GM19455 (cell line): ENCODE measurements around the gene GUCA1A.

Source experiments
- ATAC-seq: cut with Tn5 transposase; IDR thresholded peaks from one replicate; pipeline ENCODE4 v1.9.1; 2021; ENCODE audit not compliant: unreplicated experiment

The GUCA1A gene

DNA sequence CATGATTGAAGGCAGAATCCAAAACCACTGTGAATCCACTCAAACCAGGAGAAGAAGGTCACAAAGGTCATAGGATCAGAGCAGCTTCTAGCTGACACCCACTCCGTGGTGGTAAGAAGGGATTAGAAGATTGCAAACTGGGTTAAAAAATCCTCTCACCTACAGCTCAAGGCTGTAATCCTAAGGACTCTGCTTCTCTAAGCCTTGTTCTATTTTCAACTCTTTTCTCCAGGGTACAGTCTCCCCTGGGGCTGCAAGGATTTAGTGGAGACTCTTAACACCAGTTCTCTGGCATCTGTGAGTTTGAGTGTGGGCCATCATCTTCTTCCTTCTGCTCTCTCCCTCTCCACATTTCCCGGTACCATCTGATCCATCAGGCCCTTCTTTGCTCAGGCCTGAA, at the start of gene GUCA1A:
Gene GUCA1A (plus strand): TSS at position 264 of the 400 bp plus-strand sequence. CDS start 250 bp downstream, outside the sequence.
- ATAC-seq: no peak

- no peak for ATAC-seq
These were observed 49.6 kb upstream of the GUCA1A start for GRCh38 chr6:42123379-42124103.

DNA sequence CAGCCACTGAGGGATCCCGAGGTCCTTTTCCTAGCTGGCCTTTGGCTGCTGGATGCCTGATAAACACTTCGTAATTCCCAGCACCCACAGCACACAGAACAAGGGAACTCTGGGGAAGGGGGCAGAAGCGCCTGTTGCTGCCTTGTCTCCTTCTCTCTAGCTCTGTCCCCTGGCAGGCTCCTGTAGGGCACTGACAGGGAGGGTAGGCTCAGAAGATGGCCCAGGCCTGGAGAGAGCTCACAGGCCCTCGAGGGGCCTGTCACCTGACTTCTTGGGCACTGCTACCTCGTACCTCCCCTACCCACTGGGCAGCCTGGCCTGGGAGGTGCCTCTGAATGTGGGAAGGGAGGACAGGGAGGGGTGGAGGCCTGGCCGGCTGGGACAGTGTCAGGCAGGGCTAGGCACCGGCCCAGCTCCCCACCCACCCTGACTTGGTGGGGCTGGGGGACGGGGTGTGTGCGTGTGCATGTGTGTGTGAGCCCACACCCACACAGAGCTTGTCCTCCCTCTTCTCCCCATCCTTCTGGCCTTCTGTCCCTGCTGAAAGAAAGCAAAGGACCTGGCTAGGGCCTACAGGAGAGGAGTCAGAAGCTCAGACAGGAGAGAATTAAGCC, 48.8 kb upstream of the GUCA1A start:
- ATAC-seq: no peak

DNA sequence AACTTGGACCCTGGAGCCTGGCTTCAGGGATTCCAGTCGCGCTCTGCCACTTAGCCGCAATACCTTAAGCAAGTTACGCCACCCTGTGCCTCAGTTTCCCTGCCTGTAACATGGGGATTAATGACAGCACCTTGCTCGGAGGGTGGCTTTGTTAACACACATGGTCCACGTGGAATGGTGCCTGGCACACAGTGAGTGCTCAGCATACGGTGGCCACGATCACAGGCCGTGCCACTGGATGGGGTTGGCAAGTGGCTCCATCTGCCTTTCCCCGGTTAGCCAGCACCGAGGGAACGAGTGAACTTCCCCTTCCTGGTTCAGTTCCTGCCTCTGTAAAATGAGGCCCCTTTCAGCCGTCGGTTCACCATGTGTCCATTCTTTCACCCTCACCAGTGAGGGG, 47.9 kb upstream of the GUCA1A start:
- no peak for ATAC-seq

- no peak for ATAC-seq
These were observed 47.5 kb upstream of the GUCA1A start for GRCh38 chr6:42125663-42126062.

GRCh38 chr6:42128460-42129359, 44.5 kb upstream of the GUCA1A start:
- no peak for ATAC-seq

DNA sequence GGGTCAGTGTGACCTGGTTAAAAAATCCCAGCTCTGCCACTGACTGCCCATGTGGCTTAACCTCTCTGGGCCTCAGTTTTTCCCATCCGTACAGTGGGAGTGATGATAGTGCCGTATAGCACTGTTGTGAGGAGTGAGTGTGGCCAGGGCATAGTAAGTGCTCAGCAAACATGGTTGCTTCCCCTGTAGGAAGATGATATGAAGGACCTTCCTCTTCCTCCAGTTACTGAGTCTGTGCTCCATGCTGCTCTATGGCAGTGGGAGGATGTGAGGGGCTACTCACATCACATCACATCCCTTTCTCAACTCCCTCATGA, 43.8 kb upstream of the GUCA1A start:
- no peak for ATAC-seq

DNA sequence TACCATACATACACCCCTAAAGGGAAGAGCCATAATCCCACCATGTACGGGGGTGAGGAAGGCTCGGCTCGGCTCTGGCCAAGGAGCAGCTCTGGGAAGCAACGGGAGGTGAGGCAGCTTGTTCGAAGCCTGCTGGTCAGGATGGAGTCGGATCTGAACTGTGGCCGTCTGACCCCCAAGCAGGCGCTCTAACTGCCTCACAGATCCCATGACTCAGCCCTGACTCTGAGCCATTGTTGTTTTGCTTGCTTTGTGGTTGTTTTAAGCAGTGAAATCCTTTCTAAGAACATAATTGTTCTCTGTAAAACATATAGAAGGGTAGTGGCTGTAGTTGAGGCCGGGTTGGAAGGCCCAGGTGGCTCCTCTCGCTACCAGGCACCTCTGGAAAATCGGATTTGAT, 41.6 kb upstream of the GUCA1A start:
- ATAC-seq: no peak

GRCh38 chr6:42133926-42134325, 39.2 kb upstream of the GUCA1A start:
- no peak for ATAC-seq

- ATAC-seq: no peak
These were observed 38.0 kb upstream of the GUCA1A start for GRCh38 chr6:42135161-42135560.

GRCh38 chr6:42135722-42136121, 37.4 kb upstream of the GUCA1A start:
- ATAC-seq: no peak

GRCh38 chr6:42136508-42137193, 36.5 kb upstream of the GUCA1A start:
- ATAC-seq: no peak

DNA sequence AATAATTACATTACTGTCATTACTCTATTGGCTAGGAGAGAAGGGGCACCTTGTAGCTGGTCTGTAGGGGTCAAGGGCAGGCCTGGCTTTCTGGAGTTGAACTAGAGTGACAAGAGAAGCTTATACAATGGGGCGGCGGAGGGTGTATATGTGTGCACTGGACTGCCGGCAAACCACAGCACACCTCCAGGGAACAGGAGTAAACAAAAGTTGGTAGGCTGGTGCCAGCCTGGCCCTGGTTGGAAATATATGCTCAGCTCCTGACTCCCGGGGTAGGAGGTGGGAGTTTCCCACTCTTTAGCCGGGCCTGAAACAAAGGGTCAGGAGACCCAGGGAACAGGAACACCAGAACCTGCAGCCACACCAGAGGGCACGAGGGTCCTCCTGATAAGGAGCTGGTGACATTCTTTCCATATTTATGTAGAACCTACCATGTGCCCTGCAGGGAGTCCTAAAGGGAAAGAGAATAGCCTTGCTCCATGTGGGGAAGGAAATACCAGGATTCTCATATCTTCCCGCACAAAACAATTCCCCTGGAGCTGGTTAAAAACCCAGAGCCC, 35.9 kb upstream of the GUCA1A start:
- ATAC-seq: no peak

GRCh38 chr6:42138190-42138589, 35.0 kb upstream of the GUCA1A start:
- ATAC-seq: no peak

GRCh38 chr6:42138630-42139619, 34.2 kb upstream of the GUCA1A start:
- no peak for ATAC-seq

DNA sequence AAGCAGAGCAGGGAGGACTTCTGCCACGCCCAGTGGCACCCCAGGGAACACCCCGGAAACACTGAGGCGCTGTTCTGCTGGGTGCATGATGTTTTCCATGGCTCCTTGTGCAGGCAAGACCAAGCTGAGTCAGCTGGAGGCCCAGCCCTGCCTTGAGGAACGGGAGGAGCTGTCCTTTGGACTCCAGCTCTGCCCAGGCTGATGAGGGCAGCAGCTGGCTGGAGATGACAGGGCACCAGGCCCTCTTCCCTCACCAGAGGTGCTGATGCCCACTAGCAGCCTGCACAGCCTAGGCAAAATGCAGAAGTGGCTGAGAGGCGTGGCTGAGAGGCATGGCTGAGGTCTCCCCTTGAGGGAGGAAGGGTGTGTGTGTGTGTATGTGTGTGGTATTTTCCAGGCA, 33.1 kb upstream of the GUCA1A start:
- ATAC-seq: no peak

GRCh38 chr6:42140756-42141602, 32.2 kb upstream of the GUCA1A start:
- no peak for ATAC-seq

DNA sequence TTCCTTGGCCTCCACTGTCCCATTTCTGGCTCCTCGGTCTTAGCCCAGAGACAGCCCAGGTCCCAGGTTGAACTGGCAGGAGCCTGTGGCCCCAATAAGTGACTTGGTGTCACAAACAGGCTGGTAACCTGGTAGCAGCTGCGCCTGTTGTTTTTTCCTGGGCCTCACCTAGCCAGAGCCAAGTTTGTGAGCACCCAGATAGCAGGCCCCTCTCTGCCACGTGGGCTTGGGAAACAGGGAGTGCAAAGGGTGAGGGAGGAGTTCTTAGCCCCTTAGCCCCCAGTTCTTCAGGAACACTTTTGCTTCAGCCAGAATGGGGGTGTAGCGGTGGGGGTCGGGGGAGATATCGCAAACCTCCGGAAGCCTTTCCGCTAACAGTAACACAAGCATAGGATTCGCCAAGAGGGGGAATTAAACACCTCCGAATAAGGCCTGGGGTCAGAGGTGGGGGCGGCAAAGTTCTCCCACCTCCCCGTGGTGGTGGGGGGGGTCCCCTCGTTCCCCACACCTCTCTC, 31.5 kb upstream of the GUCA1A start:
- no peak for ATAC-seq
